GM21423 (cell line): ENCODE measurements around the gene CMYA5.

ENCODE experiments used
- ATAC-seq: cut with Tn5 transposase; IDR thresholded peaks from one replicate; pipeline ENCODE4 v1.9.1; 2021; ENCODE audit warnings: mild to moderate bottlenecking, moderate library complexity; ENCODE audit not compliant: unreplicated experiment

CMYA5 gene

DNA sequence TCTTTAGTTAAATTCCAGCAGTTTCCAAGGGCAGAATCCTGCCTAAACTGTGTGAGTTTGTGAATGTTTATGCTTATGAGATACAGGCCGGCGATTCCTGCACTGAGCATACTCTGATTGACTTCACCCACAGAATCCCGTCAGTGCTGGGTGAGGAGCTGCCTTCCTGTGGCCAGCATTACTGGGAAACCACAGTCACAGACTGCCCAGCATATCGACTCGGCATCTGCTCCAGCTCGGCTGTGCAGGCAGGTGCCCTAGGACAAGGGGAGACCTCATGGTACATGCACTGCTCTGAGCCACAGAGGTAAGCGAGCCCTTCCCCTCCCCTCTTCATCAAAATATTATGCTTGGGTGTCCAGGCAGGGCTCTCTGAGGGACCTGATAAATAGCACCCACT, 103.7 kb downstream of the CMYA5 start:
- no peak for ATAC-seq

DNA sequence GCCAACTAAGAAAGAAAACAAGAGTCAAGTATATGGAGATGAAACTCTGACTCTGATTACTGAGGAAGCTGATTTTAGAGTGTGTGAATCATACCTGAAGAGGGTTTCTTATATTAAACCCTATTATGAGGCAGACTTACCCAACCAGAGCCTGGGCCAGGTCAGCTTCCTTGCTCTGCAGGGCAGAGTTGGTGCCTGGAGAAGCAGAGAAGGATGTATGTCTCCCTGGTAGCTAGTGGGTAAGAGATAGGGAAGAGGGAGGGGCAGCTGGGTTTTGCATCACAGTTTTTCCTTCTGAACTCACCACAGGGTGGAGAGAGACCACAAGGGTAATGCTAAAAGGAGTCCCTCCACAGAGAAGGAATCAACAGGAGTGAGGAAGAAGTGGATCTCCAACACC, 104.1 kb downstream of the CMYA5 start:
- no peak for ATAC-seq

DNA sequence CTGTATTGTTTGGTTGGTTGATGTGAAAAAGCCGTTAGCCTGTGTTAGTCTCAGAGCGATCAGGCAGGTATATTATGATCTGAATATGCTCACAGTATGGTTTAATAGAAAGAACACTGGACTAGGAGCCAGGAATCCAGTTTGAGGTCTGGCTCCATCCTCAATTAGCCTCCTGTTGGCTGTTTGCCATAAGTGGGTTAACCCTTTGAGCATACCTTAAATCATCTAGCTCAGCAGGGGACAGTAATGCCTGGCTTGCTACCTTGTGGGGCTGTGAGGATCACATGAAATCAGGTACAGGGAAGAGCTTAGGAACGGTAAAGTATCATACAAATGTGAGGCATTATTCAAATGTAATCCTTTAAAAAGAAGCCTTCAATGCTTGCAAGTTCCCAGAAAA, 104.7 kb downstream of the CMYA5 start:
- ATAC-seq, result no peak

DNA sequence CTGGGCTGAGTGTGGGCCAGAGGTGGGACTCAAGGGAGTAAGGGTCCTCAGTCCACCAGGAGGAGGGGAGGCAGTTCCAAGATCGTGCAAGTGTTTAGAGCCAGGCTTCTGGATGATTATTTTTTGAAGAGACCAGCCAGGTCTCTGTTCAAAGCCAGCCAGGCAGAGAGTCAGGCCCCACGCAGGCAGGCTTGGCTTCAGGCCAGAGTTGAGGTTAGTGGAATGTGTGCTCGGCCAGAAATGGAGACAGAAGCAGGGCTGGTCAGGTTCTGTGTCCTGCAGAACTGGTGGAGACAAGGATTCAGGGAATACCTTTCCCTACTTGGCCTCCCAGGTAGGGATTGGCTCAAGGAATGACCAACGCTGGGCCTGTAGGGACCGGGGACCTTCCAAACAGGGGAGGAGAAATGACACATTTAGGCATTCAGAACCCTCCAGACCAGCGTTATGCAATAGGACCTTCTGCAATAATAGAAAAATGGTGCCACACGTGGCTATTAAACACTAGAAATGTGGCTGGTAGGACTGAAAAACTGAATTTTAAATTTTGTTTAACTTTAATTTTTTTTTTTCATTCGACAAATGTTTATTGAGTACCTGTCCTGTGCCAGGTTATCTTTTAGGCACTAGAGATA, 106.2 kb downstream of the CMYA5 start:
- no peak for ATAC-seq

- no peak for ATAC-seq
Measured at GRCh38 chr5:79798893-79799590, 109.4 kb downstream of the CMYA5 start.

GRCh38 chr5:79800979-79801827, 111.6 kb downstream of the CMYA5 start:
- no peak for ATAC-seq

GRCh38 chr5:79802406-79802805, 112.8 kb downstream of the CMYA5 start:
- ATAC-seq, result no peak

DNA sequence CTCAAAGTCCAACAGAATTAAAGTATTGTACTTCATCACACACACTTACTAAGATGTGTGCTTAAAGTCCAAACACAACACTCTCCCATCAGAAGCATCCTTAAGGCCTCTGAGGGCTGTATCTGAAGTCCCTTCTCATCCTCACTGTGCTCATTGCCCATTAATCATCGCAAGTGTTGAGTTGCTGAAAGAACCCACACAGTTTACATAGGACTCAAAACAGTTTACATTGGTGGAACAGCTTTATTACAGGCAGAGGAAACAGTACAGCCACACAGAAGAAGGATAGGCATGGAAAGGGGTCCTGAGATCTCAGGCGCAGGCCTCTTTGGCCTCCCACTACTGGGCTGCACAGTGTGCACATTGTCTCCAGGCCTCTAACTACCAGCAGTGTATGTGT, 113.4 kb downstream of the CMYA5 start:
- ATAC-seq, result no peak

- ATAC-seq, result no peak
Measured at GRCh38 chr5:79806741-79807140, 117.1 kb downstream of the CMYA5 start.

DNA sequence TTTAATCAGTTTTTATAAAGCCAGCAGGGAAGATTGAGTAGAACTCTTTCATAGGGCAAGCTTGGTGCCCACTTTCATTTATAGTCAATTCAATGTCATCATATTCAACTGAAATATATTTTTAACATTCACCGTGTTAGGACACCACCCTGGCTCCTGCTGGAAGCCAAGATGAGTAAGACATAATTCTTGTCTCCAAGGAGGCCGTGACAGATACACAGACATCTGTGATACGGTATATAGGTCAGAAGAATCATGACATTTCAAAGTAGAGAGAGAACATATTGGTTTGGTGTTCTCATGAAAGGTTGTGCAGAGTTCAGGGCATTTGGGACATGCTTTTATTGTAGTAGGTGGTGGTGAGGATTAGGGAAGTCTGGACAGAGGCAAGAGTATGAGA, 120.1 kb downstream of the CMYA5 start:
- ATAC-seq, result no peak

GRCh38 chr5:79811081-79811480, 121.4 kb downstream of the CMYA5 start:
- no peak for ATAC-seq

GRCh38 chr5:79811904-79812303, 122.3 kb downstream of the CMYA5 start:
- ATAC-seq, result no peak

DNA sequence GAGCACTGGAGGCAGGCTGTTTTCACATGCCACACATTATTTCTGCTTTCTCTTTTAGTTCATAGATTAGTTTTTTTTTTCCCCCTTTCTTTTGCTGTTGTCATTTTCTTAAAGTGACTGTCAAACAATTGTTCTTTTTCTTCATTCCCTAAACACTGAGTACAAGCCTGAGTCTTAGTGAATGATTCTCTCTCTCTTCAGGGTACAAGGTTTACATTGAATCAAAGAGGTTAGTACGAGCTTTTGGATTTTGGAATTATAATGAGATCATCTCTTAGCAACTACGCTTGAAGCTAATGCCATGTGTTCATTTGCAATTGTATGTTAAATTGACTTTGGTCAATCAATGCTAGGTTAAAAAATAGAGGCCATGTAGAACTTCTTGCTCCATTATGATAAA, 125.1 kb downstream of the CMYA5 start:
- ATAC-seq, result no peak

- no peak for ATAC-seq
Measured at GRCh38 chr5:79816014-79816413, 126.4 kb downstream of the CMYA5 start.

DNA sequence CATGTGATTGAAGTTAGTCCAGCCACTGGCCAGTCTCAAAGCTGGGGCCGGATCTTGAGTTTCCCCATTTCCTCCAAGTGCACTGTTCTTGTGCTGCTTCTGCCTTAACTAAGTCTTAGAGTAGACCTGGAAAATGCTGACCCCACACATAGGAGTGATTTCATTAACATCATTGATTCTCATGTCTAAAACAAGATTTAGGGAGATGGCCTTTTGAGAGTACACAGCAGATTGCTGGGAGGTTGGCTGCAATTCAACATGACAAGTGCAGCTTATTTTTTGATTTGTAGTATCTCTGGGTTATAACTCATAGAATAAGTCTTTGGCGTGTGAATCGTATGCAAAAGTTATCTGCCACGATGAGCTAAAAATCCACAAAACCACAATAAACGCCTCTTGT, 131.0 kb downstream of the CMYA5 start:
- no peak for ATAC-seq

DNA sequence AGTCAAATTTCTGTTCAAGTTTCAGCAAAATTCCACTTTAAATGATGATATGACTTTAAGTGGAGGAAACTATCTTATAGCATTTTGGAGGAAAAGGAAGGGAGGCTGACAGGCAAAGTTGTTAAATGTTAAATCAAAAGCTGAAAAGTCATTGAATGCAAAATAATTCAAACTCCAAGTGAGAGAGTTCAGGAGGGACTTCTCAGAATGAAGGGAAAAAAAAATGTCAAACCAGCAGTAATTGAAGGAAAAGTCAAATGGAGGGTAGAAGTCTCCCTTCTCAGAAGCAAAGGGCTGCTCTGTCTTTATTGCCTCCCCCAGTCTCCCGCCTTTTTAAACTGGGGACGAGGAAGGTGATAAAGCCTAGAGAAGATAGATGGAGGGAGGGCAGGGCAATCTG, 134.8 kb downstream of the CMYA5 start:
- no peak for ATAC-seq

GRCh38 chr5:79825802-79826201, 136.2 kb downstream of the CMYA5 start:
- ATAC-seq, result no peak

DNA sequence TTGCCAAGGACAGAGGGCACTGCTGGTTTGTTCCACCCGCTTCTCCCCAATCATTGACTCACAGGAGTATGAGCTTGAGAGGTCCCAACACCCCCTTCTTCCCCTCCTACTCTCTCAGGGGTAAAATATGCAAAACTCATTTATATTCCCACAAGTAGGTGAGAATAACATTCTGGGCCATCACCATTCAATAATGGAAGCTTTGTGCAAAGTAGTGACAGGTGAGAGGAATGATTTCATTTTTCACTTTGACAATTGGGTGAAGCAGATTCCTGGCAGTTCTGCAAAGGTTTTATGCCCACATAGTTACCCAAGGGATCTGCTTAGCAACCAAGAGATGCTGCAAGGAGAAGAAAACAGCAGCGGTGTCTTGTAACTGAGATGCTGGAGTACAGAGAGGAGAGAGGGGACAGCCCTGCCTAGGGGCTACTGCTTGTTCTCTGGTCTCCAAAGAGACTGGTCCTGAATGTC, 137.6 kb downstream of the CMYA5 start:
- no peak for ATAC-seq

- ATAC-seq, result no peak
Measured at GRCh38 chr5:79829260-79829659, 139.6 kb downstream of the CMYA5 start.

DNA sequence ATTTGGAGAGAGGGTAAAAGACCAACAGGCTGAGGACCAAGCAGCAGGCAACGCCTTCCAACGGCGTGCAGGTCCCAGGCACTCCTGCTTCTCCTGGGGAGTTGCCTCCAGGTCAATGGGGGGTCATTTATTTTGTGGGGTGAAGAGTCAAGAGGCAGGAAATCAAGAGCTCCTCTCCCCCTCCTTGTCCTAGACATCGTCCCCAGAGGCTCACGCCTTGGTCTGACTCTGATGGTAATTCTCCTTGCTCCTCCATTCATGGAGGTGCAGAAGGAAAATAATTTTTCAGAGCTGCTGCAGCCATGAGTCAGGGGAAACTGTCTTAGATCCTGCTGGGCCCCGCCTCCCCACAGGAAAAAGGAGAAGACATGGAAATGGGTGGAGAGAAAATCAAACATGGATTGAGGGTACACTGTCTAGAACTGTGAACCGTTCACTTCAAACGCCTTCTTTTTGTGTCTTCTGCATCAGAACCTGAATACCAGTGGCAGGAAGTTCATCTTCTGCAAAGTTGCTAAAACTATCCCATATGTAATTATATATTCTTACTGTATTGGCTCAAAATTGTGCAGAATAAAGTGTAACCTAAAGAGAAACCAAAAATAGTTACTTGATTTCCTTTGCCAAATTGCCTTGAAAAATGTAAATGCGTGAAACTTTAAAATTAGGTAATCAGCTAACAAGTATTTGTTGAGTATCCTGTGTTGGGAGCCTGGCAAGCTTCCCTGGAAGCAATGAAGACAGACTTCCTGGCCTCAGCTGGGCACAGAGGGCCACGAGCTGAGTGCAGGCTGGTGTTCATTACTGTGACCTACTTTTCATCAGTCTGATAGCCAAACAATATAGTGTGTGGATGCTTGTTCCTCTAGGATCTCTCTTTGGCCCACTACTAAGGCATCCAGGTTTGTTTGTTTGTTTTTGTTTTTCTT, 142.0 kb downstream of the CMYA5 start:
- no peak for ATAC-seq

- no peak for ATAC-seq
Measured at GRCh38 chr5:79832911-79833310, 143.3 kb downstream of the CMYA5 start.
